ENCODE measurements around the gene IL1RAPL2. TPM values are rescaled to one million over a fixed set of nuclear protein-coding genes. Genes with fewer than 3 reads are reported as not detected.

Gene IL1RAPL2
- total and polyA plus RNA-seq, 10 of the 15 experiments (the other 5 are each of a cell fraction or from before 2014, with no cell fraction given) = 0.19 TPM; not detected in 9

DNA sequence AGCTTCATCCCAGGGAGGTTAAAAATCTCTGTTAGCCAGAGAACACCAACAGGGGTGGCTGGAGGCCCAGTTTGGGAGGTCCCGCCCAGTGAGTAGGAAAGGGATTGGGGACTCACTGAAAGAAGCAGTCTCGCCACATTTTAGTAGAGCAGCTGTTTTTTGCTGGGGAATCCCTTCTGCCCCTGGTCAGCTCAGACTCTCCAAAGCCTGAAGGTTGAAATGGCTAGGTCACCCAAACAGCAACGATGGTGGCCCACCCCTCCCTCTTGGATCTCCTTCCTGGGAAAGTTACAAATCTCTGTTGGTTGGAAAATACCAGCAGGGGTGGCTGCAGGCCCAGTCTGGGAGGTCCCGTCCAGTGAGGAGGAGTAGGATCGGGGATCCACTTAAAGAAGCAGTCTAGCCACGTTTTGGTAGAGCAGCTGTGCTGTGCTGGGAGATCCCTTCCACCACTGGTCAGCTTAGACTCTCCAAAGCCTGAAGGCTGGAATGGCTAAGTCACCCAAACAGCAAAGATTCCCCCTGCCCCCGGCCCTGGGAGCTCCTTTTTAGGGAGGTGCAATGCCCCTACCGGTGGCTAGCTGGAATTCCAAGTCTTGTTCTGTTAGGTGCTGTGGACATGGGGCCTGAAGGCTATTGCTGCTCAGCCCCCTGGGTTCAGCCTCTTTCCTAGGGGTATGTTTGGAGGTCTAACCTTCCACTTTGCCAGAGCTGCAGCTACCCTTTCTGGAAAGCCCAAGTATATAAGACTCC, 694.5 kb downstream of the IL1RAPL2 start:
- POLR2A ChIA-PET = no interaction called here
- Histone ChIP-seq H2AFZ (ENCODE audit: control insufficient read depth, low read depth, low read length) (no peak overlapping the region), H3K79me2 (ENCODE audit: control insufficient read depth, insufficient read depth, low read length) (no peaks in the 10 kb centered on the region), H3K4me1 (ENCODE audit: control insufficient read depth, insufficient read depth, low read length) (no peaks in the 10 kb centered on the region), H3K4me3 (no peak overlapping the region), H3K9ac (ENCODE audit: control insufficient read depth, insufficient read depth, low read length) (no peak overlapping the region), H3K27me3 (replicated peaks in 1 of 2; ENCODE audit: control insufficient read depth in 2 of 2, insufficient read depth in 2 of 2, low read length in 1 of 2) (no peaks in the 10 kb centered on the region), H3K4me2 (ENCODE audit: control insufficient read depth, insufficient read depth) (no peak overlapping the region), H3K27ac (ENCODE audit: control insufficient read depth, insufficient read depth) (no peak overlapping the region), H3K36me3 (ENCODE audit: control insufficient read depth in 2 of 2, insufficient read depth in 2 of 2, low read length in 1 of 2) (no peaks in the 10 kb centered on the region), H3K9me3 (replicated peaks; ENCODE audit: control insufficient read depth, insufficient read depth, low read length) (no peaks in the 10 kb centered on the region), H4K20me1 (ENCODE audit: control insufficient read depth, insufficient read depth) (no peaks in the 10 kb centered on the region)
- intact Hi-C loops (cut with micrococcal nuclease; ENCODE audit: unreplicated experiment) (no loop called here), in situ Hi-C loops (cut with MboI) (no loop called here)
- ATAC-seq (no peak), DNase-seq (ENCODE audit: low read depth, low spot score) (no peak), FAIRE-seq (no peak)
- no peak for TF ChIP-seq KLF5 (IDR thresholded peaks at IDR 0.05; ENCODE audit: partially characterized antibody)
- TF ChIP-seq, protein P1, sequence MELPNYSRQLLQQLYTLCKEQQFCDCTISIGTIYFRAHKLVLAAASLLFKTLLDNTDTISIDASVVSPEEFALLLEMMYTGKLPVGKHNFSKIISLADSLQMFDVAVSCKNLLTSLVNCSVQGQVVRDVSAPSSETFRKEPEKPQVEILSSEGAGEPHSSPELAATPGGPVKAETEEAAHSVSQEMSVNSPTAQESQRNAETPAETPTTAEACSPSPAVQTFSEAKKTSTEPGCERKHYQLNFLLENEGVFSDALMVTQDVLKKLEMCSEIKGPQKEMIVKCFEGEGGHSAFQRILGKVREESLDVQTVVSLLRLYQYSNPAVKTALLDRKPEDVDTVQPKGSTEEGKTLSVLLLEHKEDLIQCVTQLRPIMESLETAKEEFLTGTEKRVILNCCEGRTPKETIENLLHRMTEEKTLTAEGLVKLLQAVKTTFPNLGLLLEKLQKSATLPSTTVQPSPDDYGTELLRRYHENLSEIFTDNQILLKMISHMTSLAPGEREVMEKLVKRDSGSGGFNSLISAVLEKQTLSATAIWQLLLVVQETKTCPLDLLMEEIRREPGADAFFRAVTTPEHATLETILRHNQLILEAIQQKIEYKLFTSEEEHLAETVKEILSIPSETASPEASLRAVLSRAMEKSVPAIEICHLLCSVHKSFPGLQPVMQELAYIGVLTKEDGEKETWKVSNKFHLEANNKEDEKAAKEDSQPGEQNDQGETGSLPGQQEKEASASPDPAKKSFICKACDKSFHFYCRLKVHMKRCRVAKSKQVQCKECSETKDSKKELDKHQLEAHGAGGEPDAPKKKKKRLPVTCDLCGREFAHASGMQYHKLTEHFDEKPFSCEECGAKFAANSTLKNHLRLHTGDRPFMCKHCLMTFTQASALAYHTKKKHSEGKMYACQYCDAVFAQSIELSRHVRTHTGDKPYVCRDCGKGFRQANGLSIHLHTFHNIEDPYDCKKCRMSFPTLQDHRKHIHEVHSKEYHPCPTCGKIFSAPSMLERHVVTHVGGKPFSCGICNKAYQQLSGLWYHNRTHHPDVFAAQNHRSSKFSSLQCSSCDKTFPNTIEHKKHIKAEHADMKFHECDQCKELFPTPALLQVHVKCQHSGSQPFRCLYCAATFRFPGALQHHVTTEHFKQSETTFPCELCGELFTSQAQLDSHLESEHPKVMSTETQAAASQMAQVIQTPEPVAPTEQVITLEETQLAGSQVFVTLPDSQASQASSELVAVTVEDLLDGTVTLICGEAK (IDR thresholded peaks at IDR 0.05; ENCODE audit: borderline replicate concordance) = no peak
- no peak for TF ChIP-seq RELB (IDR thresholded peaks at IDR 0.05; ENCODE audit: low read depth)
- TF ChIP-seq ZBTB11 (CRISPR knock-in tag; IDR thresholded peaks at IDR 0.05) = no peak
- no peak for TF ChIP-seq RB1 (IDR thresholded peaks at IDR 0.05; ENCODE audit: borderline replicate concordance)
- no peak for TF ChIP-seq SMARCA5 (IDR thresholded peaks at IDR 0.05)
- WGBS (ENCODE audit: insufficient coverage, insufficient replicate concordance, low lambda C conversion rate, missing lambda C conversion rate) = 5% methylated on average over 8 of the region's 8 CpGs
- RAD21 ChIA-PET (ENCODE audit: unreplicated experiment) = no interaction called here
- BruUV-seq (replicated peaks) = no TSS peak
- CTCF ChIA-PET = interaction anchor here (1.1 kb wide), 1 partner anchor 71 kb away, joined by 3 read pairs; no protein-coding TSS in a partner anchor
- SMC1A ChIA-PET (ENCODE audit: uncharacterized antibody, unreplicated experiment) = no interaction called here
